Hepatocyte (in vitro differentiated cells): ENCODE measurements around the gene FAM76B.

Experiments used
- EZH2phosphoT487 ChIP-seq: fragments of 200-600 bp; sonication (generic); IDR thresholded peaks from one replicate; pipeline ENCODE4 v1.6.1; 2018; ENCODE audit warnings: antibody characterized with exemption, mild to moderate bottlenecking, low read depth, moderate library complexity; ENCODE audit not compliant: unreplicated experiment, severe bottlenecking
- TF ChIP-seq, protein P1 (sequence below): fragments of 200-600 bp; sonication (generic); IDR thresholded peaks from 2 replicates; pipeline ENCODE4 v1.5.1; 2016; ENCODE audit warnings: antibody characterized with exemption, mild to moderate bottlenecking; ENCODE audit not compliant: poor library complexity

DNA sequence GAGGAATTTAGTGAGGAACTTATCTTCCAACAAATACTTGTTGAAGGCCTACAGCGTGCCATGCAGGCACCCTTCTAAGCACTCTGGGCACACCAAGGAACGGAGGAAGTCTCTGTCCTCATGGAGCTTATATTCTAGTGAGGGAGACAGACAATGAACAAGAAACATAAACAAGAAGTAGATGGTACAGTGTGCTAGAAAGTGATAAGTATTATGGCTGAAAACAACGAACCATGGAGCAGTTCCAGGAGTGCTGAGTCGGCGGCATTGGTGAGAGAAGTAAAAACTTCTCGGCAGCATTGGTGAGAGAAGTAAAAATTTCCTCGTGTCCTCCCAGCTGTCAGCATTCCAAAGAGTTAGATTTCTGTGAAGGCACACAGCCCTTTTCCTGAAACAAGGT lies 53.2 kb downstream of the FAM76B start:
- TF ChIP-seq, protein P1, sequence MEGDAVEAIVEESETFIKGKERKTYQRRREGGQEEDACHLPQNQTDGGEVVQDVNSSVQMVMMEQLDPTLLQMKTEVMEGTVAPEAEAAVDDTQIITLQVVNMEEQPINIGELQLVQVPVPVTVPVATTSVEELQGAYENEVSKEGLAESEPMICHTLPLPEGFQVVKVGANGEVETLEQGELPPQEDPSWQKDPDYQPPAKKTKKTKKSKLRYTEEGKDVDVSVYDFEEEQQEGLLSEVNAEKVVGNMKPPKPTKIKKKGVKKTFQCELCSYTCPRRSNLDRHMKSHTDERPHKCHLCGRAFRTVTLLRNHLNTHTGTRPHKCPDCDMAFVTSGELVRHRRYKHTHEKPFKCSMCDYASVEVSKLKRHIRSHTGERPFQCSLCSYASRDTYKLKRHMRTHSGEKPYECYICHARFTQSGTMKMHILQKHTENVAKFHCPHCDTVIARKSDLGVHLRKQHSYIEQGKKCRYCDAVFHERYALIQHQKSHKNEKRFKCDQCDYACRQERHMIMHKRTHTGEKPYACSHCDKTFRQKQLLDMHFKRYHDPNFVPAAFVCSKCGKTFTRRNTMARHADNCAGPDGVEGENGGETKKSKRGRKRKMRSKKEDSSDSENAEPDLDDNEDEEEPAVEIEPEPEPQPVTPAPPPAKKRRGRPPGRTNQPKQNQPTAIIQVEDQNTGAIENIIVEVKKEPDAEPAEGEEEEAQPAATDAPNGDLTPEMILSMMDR = no peak
- TF ChIP-seq EZH2phosphoT487 = no peak
